HG03095 (cell line): ENCODE results near the gene KCNMA1.

ENCODE experiments used
- ATAC-seq: cut with Tn5 transposase; IDR thresholded peaks from one replicate; pipeline ENCODE4 v1.9.1; 2021; ENCODE audit warnings: moderate library complexity; ENCODE audit not compliant: unreplicated experiment

KCNMA1 gene

DNA sequence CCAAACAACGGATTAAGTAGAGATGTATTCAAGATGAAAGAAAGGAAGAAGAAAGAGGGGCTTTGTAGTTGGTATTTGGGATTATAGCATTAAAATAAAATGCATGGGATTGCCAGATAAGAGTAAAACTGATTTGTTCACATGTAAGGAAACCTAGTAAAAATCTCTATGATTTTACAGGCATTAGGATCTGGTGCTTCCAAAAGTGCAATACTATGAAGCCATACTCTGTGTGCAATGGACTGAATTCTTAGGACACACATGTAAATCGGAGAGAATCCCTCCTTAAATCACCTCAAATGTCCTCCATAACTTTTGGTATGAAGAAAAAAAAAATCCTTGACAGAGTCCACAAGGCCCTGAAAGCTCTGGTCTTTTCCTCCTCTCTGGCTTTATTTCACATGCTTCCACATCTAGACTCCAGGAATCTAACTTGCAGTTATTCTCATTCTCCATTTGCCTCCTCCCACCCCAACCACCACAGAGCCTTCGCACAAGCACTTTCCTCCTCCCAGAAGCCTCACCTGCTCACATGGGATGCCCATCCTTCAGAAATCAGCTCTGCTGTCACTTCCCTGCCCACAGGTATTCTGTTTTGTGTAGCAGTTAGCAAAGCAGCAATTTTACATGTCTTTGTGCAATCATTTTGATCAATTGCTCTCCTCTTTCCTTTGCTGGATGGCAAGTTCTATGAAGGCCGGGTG is 378.3 kb downstream of the KCNMA1 start:
- ATAC-seq, result no peak

DNA sequence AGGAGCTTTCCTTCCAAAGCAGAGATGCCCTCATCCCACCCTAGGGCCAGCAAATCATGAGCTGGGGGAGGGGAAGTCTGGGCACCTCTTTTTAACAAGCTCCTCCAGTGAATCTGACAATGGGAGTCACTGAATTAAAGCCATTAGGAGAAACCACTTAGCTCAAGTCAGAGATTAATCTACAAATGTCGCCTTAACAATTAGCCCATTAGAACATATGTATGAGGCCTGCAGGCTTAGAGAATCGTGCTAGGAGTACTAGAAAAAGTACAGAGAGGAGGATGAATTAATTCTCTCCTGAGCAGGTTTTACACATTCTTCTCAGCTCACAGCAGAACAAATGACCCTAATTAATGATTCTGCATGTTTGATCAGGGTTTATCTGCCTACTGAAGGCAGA is 381.3 kb downstream of the KCNMA1 start:
- no peak for ATAC-seq

DNA sequence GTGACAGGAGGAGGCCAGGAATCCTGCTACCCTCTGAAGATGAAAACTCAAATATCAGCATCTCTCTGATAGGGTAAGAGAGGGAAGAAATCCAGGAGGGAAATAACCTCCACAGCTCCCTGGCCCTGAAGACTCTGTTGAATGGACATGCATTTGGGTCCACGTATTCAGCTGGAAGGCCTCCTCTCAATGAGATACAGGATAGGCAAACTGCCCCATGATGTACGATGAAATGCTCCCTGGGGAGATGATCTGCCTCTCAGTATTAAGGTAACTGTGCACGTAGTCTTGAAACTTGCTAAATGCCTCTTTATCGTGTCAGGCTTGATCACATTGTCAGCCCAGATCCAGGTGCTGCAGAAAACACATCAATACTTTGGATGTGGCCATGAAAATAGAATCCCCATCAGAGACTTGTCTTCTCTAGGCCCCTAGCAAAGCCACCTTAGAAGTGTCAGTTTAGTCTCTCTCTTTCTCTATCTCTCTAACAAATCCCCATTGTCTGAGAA is 384.0 kb downstream of the KCNMA1 start:
- ATAC-seq, result no peak

DNA sequence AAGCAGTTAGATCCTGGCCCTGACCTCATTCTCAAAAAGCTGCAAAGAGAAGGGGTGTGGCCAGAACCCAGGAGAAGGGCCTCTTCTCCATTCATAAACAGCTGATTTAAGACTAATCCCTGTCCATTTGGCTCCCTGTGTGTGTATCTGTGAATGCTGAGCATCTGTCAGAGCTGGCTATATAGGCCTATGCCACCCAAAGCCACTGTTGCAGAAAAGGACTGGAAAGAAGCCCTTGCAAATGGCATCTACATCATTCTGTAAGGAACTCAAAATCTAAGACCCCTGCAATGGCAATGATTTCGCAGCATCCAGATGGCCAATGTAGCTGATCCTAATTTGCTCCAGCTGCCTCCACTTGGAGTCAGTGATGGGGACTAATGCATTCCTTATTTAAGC is 384.5 kb downstream of the KCNMA1 start:
- no peak for ATAC-seq

DNA sequence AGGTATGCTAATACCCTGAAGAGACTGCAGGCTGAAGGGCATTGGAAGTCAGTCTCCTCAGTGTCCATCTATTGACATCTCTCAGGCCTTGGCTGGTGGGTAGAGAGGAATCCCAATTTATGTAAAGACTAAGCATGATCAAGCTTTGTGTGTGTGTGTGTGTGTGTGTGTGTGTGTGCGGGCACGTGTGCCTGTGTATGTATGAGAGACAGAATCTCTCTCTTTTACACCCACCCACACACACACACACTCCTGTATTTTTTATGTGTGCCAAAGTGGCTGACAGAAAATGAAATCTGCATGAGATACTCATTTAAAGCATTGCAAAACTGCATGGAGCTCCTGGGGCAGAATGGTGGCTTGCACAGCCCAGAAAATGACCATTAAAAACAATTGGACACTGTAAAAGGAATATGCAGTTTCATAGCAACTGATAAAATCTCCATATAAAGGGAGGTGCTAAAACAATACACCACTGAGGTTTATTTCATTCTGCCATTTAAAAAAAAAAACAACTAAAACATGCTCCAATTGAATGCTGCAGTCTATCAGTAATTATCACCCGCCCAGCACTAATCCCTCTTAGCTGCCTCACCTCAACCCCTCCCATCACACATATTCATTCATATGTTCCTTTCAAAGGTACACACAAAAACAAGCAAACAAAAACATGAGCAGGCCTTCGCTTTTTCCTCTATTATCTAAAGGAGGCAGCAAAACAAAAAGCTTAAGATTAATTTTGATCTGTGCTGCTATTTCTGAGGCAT is 385.0 kb downstream of the KCNMA1 start:
- ATAC-seq, result no peak

DNA sequence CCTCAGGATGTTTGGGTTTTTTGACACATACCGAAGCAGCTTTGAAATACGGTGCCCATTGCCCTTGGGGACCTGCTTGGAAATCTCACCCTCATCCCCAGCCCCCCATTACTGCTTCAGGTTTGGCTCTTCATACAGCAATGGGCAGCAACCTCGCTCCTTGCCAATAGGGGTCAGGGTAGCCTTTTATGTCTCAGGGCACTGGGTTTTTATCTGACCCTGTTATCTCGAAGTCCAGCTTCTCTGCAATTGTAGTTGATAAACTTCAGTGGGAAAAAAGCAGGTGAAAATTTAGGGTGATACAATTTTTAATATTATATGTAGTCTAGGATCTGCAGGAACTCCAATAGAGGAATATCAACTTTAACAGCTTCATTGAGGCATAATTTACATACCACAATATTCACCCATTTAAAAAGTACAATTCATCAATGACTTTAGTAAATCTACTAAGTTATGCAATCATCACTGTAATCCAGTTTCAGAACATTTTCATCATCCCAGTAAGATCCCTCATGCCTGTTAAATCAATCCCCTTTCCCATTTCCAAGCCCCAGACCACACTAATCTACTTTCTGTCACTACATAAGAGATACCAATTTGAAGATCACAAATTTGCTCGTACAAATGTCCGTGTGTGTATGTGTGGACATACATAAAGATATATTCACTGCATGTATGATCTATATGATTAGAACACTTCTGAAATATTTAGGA is 386.2 kb downstream of the KCNMA1 start:
- no peak for ATAC-seq

DNA sequence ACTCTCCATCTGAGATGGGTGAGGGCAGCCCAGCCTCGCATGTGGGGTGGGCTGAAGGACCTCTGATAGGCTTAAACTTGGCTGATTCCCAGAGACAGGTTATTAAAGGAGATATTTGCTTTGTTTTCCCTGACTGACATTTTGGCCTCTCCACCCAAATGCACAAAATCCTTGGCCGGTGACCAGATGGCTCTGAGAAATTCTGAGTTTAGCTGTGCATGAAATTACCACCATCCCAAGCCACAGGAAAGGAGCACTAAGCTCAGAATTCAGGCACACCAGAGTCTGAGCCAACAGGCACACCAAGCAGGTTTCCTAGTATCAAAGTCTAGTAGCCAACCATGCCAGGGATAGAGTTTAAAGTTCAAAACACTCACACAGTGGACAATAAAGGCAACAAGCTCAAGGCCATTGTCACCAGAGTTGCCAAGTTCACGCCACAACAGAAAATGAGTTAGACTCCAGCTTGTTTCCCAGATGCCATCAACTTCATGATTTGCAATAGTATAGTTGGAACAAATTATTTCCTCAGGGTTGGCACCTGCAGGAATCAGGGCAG is 387.6 kb downstream of the KCNMA1 start:
- ATAC-seq, result no peak

DNA sequence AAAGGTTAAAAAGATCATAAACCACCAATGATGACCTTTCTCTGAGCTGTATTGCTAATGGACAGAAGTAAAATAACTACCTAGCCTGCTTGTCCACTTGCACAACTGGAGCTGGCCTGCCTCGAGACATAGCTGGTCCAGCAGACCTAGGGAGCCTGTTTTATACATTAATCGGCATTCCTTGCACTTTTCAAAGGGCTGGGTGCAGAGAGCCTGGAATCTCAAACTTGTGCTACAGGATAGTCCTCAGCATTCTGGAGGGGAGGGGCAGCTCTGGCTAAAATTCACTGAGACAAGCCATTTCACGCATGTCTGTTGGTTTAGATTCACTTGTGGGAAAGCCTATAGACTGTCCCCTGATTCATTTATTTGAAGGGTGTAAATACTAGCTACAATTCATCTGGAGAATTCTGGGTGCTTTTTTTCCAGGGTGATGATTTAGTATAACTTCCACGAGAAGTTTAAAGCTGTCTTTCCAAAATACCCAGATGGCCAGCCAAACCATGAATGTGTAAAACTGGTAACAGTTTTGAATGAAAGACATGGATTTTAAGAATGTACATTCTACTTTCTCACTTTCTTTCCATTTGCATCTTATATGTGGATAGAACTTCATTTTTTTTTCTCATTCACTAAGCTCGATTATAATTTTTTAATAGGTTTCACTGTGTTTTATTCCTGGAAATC is 389.4 kb downstream of the KCNMA1 start:
- ATAC-seq, result no peak

DNA sequence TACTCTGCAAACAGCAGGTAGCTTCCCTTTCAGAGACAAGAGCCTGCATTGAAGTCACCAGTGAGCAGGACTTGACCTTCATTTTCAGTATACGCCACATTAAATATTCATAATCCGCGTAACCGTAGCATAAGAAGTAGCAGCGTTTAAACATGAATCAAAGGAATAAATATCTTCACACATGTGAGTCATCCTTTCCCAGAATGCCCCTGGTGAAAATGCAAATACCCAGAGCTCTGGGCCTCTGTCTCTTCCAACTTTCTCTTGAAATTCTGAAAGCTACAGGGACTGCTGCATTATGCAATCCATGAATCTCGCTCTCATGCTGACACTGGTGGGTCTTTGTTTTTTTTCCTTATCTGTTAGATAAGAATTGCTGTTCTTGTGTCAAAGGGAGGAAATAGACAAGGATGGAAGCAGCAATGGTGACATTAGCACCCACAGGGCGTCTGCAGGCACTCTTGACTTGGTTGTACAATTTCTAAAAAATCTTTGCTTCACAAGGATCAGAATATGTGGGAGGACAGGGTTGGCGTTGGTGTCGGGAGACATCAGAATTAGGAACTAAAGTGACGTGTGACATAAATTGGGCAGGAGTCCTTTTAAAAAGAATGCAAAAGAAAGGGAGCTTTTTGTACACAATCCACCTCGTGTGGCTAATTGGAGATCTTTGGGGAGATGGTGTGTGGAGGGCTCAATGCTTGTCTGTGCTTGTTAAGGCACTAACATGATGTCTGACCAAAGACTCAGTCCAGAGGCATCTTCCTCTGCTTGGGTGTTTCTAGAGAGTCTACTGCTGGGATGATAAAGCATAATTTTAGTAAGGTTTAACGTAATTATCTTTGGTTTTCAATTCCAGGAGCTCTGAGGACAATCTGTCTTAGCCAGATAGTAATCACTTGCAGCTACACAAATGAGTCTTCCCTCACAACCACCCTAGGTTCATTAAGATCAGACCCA is 390.3 kb downstream of the KCNMA1 start:
- ATAC-seq, result no peak

DNA sequence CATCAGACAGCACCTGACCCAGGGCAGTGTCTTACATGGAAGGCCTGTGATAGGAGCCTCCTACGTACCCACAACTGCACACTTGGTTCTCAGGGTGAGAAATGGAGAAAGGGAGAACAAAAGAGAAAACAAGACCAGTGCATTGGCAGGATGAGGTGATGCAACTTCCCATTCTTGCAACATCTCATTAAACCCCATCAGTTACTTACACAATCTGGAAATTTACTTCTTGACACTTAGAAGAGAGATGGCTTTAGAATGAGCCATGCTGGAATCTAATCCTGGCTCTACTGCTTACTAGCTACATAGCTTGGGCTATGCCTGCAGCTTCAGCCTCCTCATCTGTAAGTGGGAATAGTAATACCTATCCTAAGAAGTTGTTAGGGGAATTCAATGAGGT is 391.7 kb downstream of the KCNMA1 start:
- ATAC-seq, result no peak

DNA sequence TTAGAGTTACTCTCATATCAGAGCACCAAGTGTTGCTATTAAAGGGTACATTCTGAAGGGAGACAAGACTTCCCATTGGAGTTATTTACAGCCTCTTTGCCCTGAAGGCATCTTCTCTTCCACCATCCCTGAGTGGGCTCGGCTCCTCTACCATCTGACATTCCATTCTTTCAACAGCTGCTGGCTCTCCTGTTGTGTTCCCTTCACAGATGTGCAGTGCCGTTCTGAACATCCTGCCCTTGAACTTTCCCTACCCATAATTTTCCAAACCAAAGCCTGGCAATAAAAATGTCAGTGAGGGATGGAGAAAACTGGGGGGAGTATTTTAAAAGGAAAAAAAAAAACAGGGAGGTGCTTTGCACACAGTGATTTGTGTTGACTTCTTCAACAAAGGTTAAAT is 392.9 kb downstream of the KCNMA1 start:
- ATAC-seq, result no peak

DNA sequence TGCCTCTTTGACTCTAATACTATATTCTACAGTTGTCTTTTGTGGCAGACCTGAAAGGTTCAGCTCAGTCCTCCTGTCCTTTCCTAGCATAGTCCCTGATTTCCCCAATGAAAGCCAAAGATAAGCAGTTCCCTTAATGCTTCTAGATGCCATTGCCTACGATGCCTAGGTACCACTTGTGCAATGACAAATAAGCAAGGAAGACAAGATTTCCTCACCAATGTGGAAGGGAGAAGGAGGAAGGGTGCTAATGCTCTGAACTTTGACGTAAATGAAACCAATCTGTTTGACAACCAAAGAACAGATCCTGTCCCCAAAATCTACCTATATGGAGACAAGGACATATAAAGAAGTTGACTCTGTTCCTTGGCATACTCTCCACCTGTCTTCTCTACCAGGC is 393.3 kb downstream of the KCNMA1 start:
- ATAC-seq, result no peak

DNA sequence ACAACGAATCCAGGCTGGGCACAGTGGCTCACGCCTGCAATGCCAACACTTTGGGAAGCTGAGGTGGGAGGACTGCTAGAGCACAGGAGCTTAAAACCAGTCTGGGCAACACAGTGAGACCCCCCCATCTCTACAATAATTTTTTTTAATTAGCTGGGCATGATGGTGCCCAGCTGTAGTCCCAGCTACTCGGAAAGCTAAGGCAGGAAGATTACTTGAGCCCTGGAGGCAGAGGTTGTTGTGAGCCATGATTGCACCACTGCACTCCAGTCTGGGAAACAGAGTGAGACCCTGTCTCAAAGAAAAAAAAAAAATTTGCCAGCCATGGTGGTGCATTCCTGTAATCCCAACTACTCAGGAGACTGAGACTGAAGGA is 396.3 kb downstream of the KCNMA1 start:
- no peak for ATAC-seq

DNA sequence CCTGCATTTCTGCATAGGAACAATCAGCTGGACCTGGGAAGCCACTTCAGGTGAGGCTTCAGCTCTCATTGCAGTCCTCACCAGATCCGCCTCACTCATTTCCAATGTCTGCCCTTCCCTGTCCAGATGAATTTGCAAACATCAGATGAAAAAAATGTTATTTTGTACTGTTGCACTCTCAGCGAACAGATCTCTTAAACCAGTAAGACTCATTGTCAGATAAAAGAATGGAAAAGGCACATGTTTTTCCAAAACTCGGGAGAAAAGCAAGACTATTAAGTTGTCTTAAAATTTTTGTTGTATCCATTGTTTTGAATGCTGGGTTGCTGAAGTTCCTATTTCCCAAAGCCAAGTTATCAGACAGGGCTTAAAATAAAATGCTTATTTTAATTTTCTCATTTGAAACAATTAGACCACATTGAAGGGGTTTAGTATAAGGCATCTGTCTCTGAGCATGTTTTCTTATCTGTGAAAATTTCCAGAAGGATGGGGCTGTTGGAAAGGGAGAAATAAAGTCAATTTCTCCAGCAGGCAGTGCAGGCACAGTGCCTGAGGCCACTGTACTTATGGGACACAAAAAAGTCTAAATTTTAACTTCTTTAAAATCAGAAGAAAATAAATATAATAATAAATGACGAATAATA is 396.8 kb downstream of the KCNMA1 start:
- no peak for ATAC-seq

DNA sequence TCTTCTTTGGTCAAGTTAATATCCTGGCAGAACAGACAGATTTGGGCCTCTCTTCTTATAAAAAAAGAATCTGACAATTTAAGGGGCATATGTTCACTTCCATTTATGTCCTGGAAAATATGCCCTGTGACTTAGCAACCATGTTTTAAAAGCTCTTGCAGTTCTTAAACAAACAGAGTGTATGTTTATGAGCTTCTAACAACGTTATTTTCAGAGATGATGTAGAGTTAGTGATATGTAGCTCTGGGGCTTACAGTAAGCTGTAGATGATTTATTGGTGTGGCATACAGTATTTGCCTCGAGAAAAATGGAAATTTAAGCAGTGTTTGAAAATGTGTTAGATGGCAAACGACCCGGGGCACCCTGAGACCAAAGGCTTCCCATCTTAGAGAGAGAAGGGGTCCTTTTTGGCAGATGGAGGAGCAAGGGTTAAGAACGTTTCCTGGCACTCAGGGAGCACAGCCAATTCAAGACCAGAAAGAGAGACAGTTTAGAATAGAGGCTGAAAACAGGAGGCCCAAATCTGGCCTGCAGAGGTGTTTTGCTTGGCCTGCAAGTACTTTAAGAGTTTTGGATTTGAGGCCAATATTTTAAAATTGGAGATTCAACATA is 397.5 kb downstream of the KCNMA1 start:
- no peak for ATAC-seq

DNA sequence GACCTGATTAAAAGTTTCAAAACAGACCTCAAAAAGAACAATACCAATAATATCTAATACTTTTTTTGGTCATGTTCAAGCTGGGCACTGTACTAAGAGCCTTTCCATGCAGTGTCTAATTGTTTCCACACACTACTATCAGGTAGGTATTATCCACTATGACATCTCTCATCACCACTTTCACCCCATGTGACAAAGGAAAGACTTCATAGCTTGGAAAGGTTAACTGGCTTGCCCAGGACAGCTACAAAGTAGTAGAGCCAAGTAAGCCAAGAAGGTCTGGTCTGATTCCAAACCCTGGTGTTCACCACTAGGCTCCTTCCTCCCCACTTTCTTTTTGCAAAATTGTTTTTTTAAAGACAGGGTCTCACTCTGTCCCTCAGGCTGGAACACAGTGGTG is 400.5 kb downstream of the KCNMA1 start:
- no peak for ATAC-seq

DNA sequence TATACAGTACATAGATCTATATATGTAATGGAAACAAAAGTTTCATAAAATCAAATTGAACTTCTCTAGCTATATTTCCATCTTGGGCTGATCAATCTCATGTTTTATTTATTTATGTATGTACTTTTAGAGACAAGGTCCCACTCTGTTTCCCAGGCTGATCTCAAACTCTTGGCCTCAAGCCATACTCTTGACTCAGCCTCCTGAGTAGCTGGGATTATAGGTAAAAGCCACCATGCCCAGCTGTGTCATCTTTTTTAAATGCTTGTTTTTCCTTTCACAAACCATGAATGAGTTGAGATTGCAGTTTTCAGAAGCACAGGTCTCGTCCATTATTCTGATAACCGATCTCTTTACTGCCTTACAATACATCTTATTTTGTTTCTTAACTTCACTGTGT is 400.9 kb downstream of the KCNMA1 start:
- no peak for ATAC-seq

DNA sequence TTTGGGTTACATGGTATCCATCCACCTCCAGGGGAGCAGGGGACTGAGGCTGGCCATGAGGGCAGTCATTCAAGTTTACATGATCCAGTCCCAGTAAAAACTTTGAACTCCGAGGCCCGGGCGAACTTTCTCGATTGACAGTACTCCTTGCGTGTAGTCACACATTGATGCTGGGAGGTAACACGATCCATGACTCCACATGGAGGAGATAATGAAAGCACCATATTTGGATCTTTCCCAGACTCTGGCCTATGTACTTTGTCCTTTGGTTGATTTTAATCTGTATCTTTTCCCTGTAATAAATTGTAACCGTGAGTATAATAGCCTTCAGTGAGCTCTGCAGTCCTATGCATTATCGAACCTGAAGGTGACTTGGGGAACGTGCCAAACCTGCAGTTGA is 401.6 kb downstream of the KCNMA1 start:
- no peak for ATAC-seq

DNA sequence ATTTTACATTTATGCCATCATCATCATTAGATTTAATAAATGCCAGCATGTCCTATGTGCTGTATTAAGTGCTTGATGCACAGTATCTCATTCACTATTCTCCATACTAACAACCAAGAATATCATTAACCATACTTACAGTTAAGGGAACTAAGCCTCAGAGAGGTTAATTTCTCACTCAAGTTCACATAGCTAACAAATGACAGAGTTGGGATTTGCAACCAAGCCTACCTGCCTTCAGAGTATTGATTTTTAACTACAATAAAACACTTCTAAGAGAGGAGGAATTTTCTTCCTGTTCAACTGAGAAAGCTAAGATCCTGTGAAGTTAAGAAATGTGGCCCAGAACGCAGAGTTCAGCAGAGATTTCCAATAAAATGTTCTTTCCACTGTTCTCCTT is 403.0 kb downstream of the KCNMA1 start:
- ATAC-seq, result no peak
